HCT116 (cell line): ENCODE measurements around the gene IPO8. TPM values are rescaled to one million over a fixed set of nuclear protein-coding genes. Genes with fewer than 3 reads are reported as not detected.

Source experiments
- ATAC-seq: fragments of 200-7000 bp; cut with Tn5 transposase; 2 replicates; pipeline ENCODE4 v1.9.1; 2020; ENCODE audit warnings: mild to moderate bottlenecking, moderate library complexity
- BruUV-seq: library from RNA; stranded (reverse); fragments of 400-500 nt; replicated peaks from 2 replicates; lab custom pipeline; 2021; lab: Mats Ljungman, UMichigan
- CTCF ChIA-PET: fragments of 300-600 bp; sonication (Branson Sonifier 250); formaldehyde crosslinking; loops from one replicate; lab custom pipeline; 2021; ENCODE audit warnings: antibody characterized with exemption; lab: Charles Lee
- POLR2A ChIA-PET: fragments of 300-600, 350-600 bp; sonication (Branson Sonifier 250); formaldehyde crosslinking; loops from one replicate; lab custom pipeline; 2021; ENCODE audit warnings: antibody characterized with exemption; lab: Charles Lee
- RAD21 ChIA-PET, 2 experiments: fragments of 300-600 bp; sonication (Branson Sonifier 250); formaldehyde crosslinking; loops; one replicate each; lab custom pipeline; 2023; ENCODE audit warnings: low total read pairs in 2 of 2; ENCODE audit not compliant: uncharacterized antibody in 2 of 2, unreplicated experiment in 2 of 2, low non-redundant PET in 1 of 2; lab: Charles Lee
- DNase-seq: peaks from one replicate; pipeline ENCODE4 v3.0.0-alpha.2; 2010; ENCODE audit warnings: low read depth, low spot score
- H2AFZ ChIP-seq: fragments of 200-600 bp; shearing (Covaris generic), sonication (generic); 2 replicates; pipeline ENCODE4 v1.6.1; 2017; ENCODE audit warnings: low read depth, mixed run types, mixed read lengths, antibody characterized with exemption, low read length; ENCODE audit not compliant: poor library complexity, severe bottlenecking
- H3K27ac ChIP-seq: 2 replicates; pipeline ENCODE4 v1.5.1; 2012; ENCODE audit warnings: low read depth, low read length
- H3K27me3 ChIP-seq: fragments of 200-600 bp; sonication (generic); 2 replicates; pipeline ENCODE4 v1.6.1; 2016; ENCODE audit warnings: mixed run types, low read length, mixed read lengths; ENCODE audit not compliant: insufficient read depth
- H3K36me3 ChIP-seq, 2 experiments: fragments of 200-500 bp in 1 of 2; fragments of 200-600 bp in 1 of 2; sonication (Bioruptor generic) in 1 of 2; sonication (generic) in 1 of 2; 2 replicates each; pipeline versions ENCODE4 v1.5.1 to v1.6.1; 2014 to 2016; ENCODE audit warnings: low read length in 2 of 2, inconsistent platforms in 1 of 2, mixed read lengths in 1 of 2, mixed run types in 1 of 2; ENCODE audit not compliant: insufficient read depth in 2 of 2, control insufficient read depth in 1 of 2
- H3K4me1 ChIP-seq, 2 experiments: fragments of 200-600 bp in 1 of 2; sonication (generic) in 1 of 2; 2 replicates each; pipeline versions ENCODE4 v1.5.1 to v1.6.1; 2012 to 2017; ENCODE audit warnings: low read length in 2 of 2, inconsistent platforms in 1 of 2, mild to moderate bottlenecking in 1 of 2, mixed read lengths in 1 of 2, mixed run types in 1 of 2, moderate library complexity in 1 of 2; ENCODE audit not compliant: insufficient read depth in 2 of 2, control insufficient read depth in 1 of 2
- H3K4me2 ChIP-seq: fragments of 200-600 bp; sonication (generic); 2 replicates; pipeline ENCODE4 v1.6.1; 2017; ENCODE audit warnings: mixed run types, low read length, mixed read lengths
- H3K4me3 ChIP-seq, 2 experiments: fragments of 200-600 bp in 1 of 2; sonication (generic) in 1 of 2; replicated peaks in 1 of 2; 2 replicates each; pipeline ENCODE4 v1.5.1; 2011 to 2016; ENCODE audit warnings: low read length in 2 of 2, control low read depth in 1 of 2, low read depth in 1 of 2, mild to moderate bottlenecking in 1 of 2, mixed read lengths in 1 of 2, mixed run types in 1 of 2
- H3K79me2 ChIP-seq: fragments of 200-600 bp; sonication (generic); 2 replicates; pipeline ENCODE4 v1.6.1; 2017; ENCODE audit warnings: mild to moderate bottlenecking, mixed run types, low read length, moderate library complexity, mixed read lengths; ENCODE audit not compliant: insufficient read depth
- H3K9ac ChIP-seq: fragments of 200-600 bp; sonication (generic); 2 replicates; pipeline ENCODE4 v1.6.1; 2016; ENCODE audit warnings: low read length, mixed read lengths
- H3K9me2 ChIP-seq: fragments of 200-600 bp; sonication (generic), shearing (Covaris generic); 2 replicates; pipeline ENCODE4 v1.6.1; 2017; ENCODE audit warnings: mixed run types, mild to moderate bottlenecking, moderate library complexity; ENCODE audit not compliant: insufficient read depth
- H3K9me3 ChIP-seq, 2 experiments: fragments of 200-500 bp in 1 of 2; fragments of 200-600 bp in 1 of 2; sonication (Bioruptor generic) in 1 of 2; sonication (generic) in 1 of 2; 2 replicates each; pipeline ENCODE4 v1.6.1; 2014 to 2017; ENCODE audit warnings: low read length in 2 of 2, mixed read lengths in 2 of 2, inconsistent platforms in 1 of 2, low read depth in 1 of 2, mild to moderate bottlenecking in 1 of 2, mixed run types in 1 of 2, moderate library complexity in 1 of 2; ENCODE audit not compliant: control insufficient read depth in 1 of 2, insufficient read depth in 1 of 2
- H4K20me1 ChIP-seq: fragments of 200-600 bp; sonication (generic), shearing (Covaris generic); 2 replicates; pipeline ENCODE4 v1.6.1; 2017; ENCODE audit warnings: mixed run types, mild to moderate bottlenecking, moderate library complexity; ENCODE audit not compliant: insufficient read depth
- ELF1 ChIP-seq: IDR thresholded peaks from 2 replicates; pipeline ENCODE4 v1.6.1; 2012; ENCODE audit warnings: low read depth, borderline replicate concordance
- RAD21 ChIP-seq: IDR thresholded peaks from 2 replicates; pipeline ENCODE4 v1.6.1; 2012; ENCODE audit warnings: low read depth, mild to moderate bottlenecking
- SP1 ChIP-seq: IDR thresholded peaks from 2 replicates; pipeline ENCODE4 v1.6.1; 2012; ENCODE audit warnings: low read depth
- SRF ChIP-seq: IDR thresholded peaks from 2 replicates; pipeline ENCODE4 v1.6.1; 2012; ENCODE audit warnings: low read depth
- TCF7L2 ChIP-seq: IDR thresholded peaks from 2 replicates; pipeline ENCODE4 v1.7.0; 2011; ENCODE audit warnings: borderline replicate concordance, inconsistent platforms; ENCODE audit not compliant: insufficient read depth, insufficient read length; ENCODE audit errors: extremely low read depth
- ZFX ChIP-seq: fragments of 450-650 bp; IDR thresholded peaks from 2 replicates; pipeline ENCODE4 v1.6.1; 2017
- intact Hi-C: fragments of 100-400 bp; cut with micrococcal nuclease; formaldehyde crosslinking; loops from 2 replicates; pipeline ENCODE4 v1.10.0; 2022
- total RNA-seq: library from RNA; stranded (reverse); gene quantifications from one replicate; pipeline ENCODE4 v1.2.1, GENCODE V29; 2021; ENCODE audit not compliant: unreplicated experiment
- TF ChIP-seq, protein P1 (sequence below), 3 experiments: fragments of 200-600 bp in 1 of 3; sonication (generic) in 1 of 3; IDR thresholded peaks in 2 of 3; conservative IDR thresholded peaks in 1 of 3; 2 replicates each; pipeline ENCODE4 v1.5.1; 2012 to 2017; ENCODE audit warnings: low read depth in 2 of 3, low read length in 2 of 3, antibody characterized with exemption in 1 of 3, borderline replicate concordance in 1 of 3, control low read depth in 1 of 3, mild to moderate bottlenecking in 1 of 3, mixed read lengths in 1 of 3, mixed run types in 1 of 3, moderate library complexity in 1 of 3; ENCODE audit not compliant: insufficient read depth in 1 of 3

IPO8 gene
- total RNA-seq, 1 experiment from 2014 or later: 41.4 TPM

- H3K27ac ChIP-seq: no peak overlapping the region
- H3K9me2 ChIP-seq: no peaks in the 10 kb centered on the region
- CTCF ChIA-PET: no interaction called here
- no TSS peak for BruUV-seq
- ATAC-seq (no peak), DNase-seq (no peak)
- no peak overlapping the region for H3K4me2 ChIP-seq
- no peaks in the 10 kb centered on the region for H3K36me3 ChIP-seq
- POLR2A ChIA-PET: no interaction called here
- H3K4me3 ChIP-seq: no peak overlapping the region
- RAD21 ChIA-PET: no interaction called here
- intact Hi-C loops: no loop called here
- H3K79me2 ChIP-seq: no peaks in the 10 kb centered on the region
- H3K9me3 ChIP-seq: no peaks in the 10 kb centered on the region
- no peak for TF ChIP-seq ELF1
- TF ChIP-seq SRF: no peak
- no peak for TF ChIP-seq TCF7L2
- TF ChIP-seq, protein P1, sequence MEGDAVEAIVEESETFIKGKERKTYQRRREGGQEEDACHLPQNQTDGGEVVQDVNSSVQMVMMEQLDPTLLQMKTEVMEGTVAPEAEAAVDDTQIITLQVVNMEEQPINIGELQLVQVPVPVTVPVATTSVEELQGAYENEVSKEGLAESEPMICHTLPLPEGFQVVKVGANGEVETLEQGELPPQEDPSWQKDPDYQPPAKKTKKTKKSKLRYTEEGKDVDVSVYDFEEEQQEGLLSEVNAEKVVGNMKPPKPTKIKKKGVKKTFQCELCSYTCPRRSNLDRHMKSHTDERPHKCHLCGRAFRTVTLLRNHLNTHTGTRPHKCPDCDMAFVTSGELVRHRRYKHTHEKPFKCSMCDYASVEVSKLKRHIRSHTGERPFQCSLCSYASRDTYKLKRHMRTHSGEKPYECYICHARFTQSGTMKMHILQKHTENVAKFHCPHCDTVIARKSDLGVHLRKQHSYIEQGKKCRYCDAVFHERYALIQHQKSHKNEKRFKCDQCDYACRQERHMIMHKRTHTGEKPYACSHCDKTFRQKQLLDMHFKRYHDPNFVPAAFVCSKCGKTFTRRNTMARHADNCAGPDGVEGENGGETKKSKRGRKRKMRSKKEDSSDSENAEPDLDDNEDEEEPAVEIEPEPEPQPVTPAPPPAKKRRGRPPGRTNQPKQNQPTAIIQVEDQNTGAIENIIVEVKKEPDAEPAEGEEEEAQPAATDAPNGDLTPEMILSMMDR (IDR thresholded peaks at IDR 0.05 in 2 of 3, conservative IDR thresholded peaks at IDR 0.05 in 1 of 3; ENCODE audit: borderline replicate concordance in 1 of 3, insufficient read depth in 1 of 3, low read depth in 2 of 3, low read length in 2 of 3): no peak
- no peak overlapping the region for H3K9ac ChIP-seq
- H4K20me1 ChIP-seq: no peaks in the 10 kb centered on the region
- H3K4me1 ChIP-seq: no peaks in the 10 kb centered on the region
- no peak overlapping the region for H2AFZ ChIP-seq
- no peaks in the 10 kb centered on the region for H3K27me3 ChIP-seq
These were observed 109.8 kb downstream of the IPO8 start for GRCh38 chr12:30585877-30586276.

DNA sequence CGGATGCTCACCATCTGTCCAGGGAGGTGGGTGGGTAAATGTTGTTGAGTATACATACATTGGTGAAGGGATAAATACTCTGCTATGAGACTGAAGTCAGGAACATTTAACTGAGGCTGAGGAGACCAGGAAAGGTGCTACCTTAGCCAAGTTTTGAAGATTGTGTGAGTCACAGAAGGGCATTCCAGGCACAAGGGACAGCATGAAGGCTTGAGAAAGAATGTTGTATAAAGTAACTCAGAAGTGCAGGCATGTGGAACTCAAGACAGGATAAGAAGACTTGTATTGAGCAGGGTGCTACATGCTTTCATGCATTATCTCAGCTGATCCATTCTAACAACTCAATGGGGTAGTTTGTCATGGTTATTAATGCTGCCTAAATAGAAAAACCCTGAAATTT is 112.7 kb downstream of the IPO8 start:
- intact Hi-C loops: no loop called here
- ChIA-PET CTCF (no interaction called here), POLR2A (no interaction called here), RAD21 (no interaction called here)
- Histone ChIP-seq H3K4me1 (no peaks in the 10 kb centered on the region), H3K27ac (no peak overlapping the region), H3K9ac (no peak overlapping the region), H3K9me3 (no peaks in the 10 kb centered on the region), H2AFZ (no peak overlapping the region), H3K27me3 (no peaks in the 10 kb centered on the region), H3K9me2 (no peaks in the 10 kb centered on the region), H3K79me2 (no peaks in the 10 kb centered on the region), H4K20me1 (no peaks in the 10 kb centered on the region), H3K4me2 (no peak overlapping the region), H3K36me3 (no peaks in the 10 kb centered on the region), H3K4me3 (no peak overlapping the region)
- no TSS peak for BruUV-seq
- TF ChIP-seq, protein P1 (IDR thresholded peaks at IDR 0.05 in 2 of 3, conservative IDR thresholded peaks at IDR 0.05 in 1 of 3; ENCODE audit: borderline replicate concordance in 1 of 3, insufficient read depth in 1 of 3, low read depth in 2 of 3, low read length in 2 of 3): no peak
- TF ChIP-seq RAD21 (no peak), TCF7L2 (no peak), ZFX (no peak), SP1 (no peak)
- DNase-seq: no peak
- ATAC-seq: no peak
